HG03460 (cell line): ENCODE results near the gene ATP4A.

Experiments used
- ATAC-seq: cut with Tn5 transposase; IDR thresholded peaks from one replicate; pipeline ENCODE4 v1.9.1; 2021; ENCODE audit not compliant: unreplicated experiment

Gene ATP4A

DNA sequence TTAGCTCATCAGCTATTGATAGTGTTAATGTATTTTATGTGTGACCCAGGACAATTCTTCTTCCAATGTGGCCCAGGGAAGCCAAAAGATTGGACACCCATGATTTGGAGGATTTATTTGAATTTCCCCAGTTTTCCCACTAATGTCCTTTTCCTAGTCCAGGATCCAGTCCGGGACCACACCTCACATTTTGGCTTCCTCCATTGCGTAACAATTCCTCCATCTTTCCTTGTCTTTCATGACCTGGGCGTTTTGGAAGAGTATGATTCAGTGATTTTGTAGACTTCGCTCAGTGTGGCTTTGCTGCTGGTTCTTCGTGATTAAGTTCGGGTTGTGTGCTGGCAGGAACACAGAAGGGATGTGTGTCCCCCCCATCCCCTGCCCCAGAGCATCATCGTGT is 3.3 kb upstream of the ATP4A start:
- no peak for ATAC-seq

DNA sequence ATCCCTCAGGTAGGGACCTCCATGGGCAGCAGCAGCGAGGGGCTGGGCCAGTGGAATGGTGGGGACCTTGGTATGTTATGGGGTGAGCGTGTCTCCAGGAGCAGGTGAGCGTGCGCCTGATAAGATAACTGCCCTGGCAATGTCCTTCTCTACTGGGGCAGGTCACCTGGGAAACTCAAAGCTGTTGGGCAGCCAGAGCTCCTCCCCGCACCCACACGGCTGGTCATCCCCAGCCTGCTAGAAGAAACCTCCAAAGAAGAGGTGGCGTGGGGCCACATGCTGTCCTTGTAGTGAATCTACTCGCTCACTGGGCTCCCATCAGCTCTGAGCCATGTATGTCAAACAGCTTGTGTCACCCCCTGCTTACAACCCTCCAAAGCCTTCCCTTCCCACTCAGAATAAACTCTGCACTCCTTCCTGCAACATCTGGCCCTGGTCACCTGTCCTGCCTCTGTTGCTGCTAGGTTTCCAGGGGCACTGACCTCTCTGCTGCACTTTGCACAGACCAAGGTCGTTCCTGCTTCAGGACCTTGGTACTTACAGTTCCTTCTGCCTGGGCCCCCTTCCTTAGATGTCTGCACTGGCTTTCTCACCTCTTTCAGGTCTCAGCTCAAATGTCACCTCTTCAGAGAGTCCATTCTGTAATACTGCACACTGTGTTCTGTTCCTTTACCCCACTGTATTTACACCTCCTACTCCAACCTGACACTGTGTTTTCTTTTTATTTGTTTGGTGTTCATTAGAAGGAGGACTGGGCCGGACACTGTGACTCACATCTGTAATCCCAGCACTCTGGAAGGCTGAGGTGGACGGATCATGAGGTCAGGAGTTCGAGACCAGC is 1.8 kb upstream of the ATP4A start:
- ATAC-seq, result no peak

DNA sequence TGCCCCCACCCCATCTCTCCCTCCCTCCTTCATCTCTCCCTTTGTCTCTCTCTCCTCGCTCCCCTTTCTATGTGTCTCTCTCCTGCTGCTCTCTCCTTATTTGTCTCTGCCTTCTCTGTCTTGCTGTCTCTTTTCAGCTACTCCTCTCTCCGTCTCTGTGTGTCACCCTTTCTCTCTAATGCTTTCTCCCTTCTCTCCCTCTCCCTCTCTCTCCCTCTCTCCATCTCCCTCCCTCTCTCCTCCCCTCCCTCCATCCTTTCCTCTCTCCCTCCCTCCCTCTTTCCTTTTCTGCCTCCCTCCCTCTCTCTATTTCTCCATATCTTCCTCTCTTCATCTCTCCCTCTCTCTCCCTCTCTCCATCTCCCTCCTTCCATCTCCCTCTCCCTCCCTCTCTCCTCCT is 682 bp downstream of the ATP4A start:
- no peak for ATAC-seq

DNA sequence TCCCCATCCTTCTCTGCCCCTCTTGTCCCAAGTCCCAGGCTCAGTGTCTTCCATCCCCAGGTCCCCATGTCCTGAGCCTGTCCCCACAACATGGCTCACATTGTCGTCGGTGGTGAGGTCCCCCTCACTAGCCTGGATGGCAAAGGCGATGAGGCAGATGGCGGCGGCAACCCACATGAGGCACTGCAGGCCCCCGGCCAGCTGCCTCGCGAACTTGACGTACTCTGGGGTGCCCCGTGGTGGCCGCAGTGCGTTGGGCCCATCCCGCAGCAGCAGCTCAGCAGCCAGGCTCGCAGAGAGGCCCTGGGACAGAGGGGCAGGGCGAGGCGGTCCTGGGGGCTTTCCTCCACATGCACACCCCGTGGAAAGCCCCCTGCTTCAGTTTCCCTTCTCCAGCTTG is 1.1 kb downstream of the ATP4A start:
- no peak for ATAC-seq

DNA sequence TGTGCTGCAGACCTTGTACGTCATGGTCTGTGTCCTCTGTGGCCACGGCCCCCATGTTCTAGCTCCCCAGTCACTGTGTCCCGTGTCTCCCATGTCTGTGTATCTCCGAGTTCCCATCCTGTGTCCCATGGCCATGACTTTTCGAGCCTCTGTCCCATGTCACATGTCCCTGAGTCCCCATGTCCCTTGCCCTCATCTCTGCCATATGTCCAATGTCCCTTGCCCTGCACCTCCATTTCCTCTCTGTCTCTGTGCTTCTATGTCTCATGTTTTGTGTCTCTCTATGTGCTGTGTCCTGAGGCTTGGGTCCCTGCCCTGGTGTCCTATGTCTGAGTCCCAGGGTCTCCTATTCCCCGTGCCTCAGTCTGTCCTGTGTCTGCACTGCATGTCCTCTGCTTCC is 2.0 kb downstream of the ATP4A start:
- no peak for ATAC-seq

DNA sequence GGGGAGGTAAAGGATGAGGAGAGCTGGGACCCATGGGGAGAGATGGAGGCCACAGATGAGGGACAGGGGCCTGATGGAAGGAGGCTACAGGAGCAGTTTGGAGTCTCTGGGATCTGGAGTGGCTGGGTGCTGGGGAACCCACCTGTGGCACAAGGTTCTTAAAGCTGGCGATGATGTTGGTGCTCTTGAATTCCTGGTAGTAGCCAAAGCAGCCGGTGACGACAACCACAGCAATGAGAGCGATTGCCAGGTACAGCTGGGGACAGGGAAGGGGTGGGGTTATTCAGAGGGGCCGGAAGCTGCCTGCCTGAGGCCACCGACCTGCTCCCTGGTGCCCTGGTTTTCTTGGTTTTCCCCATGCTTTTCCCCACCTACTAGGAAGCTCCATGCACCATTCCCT is 2.8 kb downstream of the ATP4A start:
- ATAC-seq, result no peak

DNA sequence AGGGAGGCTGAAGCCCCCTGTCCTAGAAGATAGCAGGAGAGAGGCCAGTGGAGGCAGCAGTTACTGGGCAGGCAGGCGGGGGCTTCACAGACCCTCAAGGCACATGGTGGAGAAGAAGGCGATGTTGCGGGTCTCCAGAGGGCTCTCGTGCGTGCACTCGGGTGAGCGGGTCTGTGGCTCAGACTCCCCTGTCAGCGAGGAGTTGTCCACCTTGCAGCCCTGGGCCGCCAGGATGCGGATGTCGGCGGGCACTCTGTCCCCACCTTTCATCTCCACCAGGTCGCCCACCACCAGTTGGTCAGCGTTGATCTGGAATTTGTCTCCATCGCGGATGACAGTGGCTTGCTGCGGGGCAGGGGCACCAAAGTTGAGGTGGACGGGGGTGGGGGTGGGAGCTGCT is 3.2 kb downstream of the ATP4A start:
- no peak for ATAC-seq

DNA sequence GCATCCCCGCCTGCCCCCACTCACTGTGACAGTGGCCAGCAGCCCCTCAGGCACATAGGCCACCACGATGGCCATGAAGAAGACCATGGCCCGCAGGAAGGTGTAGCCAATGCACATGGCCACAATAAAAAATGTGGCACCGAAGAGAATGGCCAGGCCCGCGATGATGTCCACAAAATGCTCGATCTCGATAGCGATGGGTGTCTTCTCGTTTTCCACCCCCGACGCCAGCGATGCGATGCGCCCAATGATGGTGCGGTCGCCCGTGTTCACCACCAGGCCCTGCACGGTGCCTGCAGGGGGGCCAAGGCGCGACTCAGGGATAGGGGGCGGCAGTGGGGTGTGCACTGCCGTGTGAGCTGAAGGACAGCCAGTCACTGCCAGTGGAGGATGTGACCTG is 3.7 kb downstream of the ATP4A start:
- ATAC-seq, result no peak

DNA sequence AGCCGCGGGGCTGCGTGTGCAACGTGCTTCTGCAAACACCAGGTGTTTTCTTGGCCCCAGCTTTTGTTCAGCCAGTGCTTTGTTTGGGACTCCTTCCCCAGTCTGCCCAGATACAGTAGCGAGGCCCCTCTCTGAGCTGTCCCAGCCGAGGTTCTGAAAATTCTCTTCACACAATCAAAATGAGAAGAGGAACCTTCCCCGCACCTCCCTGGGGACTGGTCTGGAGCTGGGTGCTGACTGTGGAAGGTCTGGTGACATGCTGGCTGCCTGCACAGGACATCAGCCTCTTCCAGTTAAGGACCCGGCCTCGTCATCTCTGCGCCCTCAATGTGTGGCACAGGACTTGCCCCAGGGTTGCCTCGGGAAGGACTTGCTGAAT is 4.2 kb downstream of the ATP4A start:
- no peak for ATAC-seq

DNA sequence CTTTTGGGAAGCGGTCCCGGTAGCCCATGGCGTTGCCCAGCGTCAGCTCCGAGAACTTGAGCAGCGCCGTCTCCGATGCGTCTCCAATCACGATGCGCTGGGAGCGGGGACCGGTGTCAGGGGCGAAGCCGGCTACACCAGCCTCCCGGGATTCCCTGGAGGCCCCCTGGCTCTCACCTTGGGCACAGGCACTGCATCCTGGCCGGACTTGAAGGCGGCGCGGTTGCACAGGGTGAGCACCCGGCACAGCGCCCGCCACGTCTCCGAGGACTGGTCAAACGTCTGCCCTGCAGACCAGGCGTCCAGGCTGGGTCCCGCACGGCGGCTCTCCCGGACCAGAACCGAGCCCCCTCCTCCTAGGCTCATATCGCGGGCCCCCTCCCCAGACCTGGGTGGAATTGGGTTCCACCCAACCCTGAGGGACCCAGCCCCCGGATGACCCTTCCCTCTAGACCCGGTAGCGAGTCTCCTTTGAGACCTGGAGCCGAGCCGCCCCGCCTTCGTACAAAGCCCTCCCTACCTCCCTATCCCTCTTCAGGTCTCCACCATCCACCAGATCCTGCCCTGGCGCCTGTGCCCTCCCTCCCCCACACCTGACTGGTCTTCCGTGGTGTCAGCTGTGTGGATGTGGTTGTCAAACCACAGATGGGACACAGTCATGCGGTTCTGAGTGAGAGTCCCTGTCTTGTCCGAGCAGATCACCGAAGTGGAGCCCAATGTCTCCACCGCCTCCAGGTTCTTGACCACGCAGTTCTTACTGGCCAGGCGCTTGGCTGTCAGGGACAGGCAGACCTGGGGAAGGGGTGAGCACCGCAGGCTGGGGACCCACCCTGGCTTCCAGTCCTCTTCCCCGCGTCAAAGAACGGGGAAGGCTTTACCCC is 4.8 kb downstream of the ATP4A start:
- no peak for ATAC-seq

DNA sequence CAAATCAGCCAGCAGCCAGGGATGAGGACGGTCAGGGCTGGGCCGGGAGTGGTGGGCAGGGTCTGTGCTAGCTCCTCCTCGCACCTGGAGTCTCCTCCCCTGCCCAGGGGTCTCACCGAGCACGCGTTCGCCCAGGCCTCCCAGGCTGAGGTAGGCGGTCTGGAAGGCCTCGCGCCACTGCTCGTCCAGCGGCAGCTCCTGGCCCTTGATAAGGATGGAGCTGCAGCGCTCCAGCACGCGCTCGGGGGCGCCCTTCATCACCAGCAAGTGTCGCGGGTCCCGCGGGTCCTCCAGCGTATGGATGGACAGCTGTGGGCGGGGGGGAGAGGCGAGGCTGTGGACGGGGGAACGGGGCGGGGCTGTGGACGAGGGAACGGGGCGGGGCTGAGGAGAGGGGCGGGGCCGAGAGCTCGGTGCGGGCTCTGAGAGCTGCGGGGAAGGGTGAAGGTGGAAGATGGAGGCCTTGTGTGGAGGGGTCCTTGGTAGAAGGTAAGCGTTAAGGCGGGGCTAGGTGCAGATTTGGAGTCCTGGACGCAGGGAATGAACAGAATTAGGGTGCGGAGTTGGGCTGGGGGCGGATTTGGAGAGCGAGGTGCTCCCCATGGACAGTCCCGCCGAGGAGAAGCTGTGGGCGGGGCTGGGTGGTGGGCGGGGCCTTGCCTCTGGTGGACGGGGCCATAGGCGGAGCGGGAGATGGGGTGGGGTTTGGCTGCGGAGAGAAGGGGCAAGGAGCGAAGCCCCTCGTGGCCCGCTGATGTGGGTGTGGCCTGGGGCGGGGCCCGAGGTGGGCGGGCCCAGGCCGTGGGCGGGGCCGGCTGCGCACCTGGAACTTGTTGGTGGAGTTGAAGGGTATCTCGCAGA is 5.7 kb downstream of the ATP4A start:
- no peak for ATAC-seq

DNA sequence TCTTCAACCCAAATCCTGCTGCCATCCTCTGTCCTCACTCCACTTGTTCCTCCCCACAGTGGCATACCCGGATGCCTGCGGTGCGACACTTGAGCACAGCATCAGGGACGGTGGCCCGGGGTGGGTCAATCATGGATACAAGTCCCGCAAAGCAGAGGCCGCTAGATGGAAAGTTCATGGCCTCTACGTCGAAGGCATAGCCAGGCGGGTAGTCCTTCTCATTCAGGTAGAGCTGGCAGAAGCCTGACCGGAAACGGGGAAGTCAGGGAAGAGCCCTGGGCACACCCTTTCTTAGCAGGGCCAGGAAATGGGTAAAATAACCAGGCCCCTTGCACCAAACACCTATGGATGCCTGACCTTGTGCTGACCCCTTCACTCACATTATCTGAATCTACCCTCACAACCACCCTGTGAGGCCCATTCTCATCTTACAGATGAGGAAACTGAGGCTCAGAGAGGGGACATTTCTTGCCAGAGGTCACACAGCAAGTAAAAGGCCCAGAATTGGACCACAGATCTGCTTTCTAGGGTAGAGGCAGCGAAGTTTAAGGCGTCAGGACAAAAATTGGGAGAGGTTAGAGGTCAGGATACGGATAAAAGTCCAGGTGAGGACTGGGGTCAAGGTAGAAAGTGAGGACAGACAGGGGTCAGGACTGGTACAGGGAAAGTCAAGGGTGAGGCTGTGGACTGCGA is 6.5 kb downstream of the ATP4A start:
- no peak for ATAC-seq

DNA sequence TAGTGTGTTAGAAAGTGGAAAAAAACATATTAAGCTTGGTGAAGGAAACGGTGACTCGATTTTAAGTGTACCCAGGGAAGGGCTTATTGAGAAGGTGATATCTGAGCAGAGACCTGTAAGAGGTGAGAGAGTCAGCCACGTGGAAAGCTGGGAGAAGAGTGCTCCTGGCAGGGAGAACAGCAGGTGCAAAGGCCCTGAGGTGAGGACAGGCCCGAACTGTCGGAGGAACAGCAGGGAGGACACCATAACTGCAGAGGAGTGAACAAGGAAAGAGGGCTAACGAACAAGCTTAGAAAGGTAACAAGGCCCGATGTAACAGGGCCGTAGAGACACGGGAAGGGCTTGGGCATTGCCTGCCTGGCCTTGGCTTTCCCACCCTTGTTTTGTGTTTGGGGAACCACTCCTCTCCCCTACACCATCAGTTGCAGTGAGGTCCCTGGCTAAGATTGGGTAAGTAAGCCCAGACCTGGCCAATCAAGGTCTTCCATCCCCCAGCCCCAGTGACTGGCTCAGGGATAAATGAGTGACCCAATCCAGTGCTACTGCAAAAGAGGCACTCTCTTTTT is 7.3 kb downstream of the ATP4A start:
- ATAC-seq, result no peak

DNA sequence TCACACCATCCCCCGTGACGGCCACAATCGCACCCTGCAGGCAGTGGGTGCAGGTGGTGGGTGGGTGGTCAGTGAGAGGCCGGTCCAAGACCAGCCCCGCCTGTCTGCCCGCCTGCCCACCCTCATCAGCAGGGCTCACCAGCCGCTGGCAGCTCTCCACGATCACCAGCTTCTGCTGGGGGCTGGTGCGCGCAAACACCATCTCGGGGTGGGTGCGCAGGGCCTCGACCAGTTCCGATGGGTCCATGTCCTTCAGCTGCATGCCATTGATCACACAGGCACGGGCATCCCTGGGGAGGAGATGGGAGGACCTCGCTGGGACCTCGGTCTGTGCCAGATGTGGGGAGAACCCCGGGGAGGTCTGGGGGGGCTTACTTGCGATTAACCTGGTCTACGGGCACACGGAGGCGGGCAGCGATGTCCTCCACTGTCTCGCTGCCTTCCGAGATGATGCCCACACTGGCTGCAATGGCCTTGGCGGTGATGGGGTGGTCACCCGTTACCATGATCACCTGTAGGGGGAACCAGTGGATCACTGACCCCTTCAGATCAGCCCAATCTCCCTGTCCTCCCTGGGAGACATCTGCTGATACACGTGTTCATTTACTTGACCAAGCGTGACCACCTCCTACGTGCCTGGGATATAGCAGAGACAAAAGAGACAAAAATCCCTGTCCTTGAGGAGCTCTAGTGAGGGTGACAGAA is 8.0 kb downstream of the ATP4A start:
- ATAC-seq, result no peak

DNA sequence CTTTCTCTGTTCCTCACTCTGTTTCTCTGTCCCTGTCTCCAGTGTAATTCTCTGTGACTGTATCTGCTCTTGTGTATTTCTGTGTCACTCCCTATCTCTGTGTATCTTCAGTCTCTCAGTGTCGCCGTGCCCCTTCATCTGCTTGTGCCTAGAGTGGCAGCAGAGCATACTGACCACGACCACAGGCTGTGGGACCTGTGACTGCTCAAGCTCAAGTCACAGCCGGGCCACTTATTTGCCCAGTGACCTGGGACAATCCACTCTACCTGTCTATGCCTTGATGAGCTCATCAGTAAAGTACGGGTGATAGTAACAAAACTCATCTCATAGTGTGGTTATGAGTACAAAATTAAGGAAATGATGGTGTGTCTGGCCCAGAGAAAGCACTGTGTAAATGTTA is 9.4 kb downstream of the ATP4A start:
- no peak for ATAC-seq

DNA sequence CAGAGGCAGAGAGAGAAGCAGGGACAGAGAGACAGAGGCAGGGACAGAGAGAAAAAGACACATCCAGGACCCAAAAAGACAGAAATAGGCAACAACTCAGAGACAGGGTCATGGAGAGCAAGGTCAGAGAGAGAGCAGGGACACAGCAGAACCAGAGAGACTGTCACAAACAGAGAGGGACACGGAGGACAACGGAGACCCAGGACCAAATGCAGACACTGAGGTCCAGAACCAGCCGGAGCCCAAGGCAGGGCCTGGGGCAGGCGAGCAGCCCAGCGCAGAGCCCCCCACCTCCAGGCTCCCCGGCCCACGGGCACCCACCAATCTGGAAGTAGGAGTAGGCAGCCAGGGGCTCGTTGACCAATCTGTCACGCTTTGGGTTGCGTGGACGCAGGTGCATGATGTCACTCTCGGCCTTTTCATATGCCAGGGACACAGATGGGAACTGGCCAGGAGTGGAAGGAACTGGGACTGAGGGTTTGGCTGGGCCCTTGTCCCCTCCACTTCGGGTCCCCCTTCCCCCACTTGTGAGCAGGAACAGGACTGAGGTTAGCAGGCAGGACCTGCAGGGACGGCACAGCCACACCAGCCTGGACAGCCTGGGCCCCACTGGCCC is 10.0 kb downstream of the ATP4A start:
- ATAC-seq, result no peak

DNA sequence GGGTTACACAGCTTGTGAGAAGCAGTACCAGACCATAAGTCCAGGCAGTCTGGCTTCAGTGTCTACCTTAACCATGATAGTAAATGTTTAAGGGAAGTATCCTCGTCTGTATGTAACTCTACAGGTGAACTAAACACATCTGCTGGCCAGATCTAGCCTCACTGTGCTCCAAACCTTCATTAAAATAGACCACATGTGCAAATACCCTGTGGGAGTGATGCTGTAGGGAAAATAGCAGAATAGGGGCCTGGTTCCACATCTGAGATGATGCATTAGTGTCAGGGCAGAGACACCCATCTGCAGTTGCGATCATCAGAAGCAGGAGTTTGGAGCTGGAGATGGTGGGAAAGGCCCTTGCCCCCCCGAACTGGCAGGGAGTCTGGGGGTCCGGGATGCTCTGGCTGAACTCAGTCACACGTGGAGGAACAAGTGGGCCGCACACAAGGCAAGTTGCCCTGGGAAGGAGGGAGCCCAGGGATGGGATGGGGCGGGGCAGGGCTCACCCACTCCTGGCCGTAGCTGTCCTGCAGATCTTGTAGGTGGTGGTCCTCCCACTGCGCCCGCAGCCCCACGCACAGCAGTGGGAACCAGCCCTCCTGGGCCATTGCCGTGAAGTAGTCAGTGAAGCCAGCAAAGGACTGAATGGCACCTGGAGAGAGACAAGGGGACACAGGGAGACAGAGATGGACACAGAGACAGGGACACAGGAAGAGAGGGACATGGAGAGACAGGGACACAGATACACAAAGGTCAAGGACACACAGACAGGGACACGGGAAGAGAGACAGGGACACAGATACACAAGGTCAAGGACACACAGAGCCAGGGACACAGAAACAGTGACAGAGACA is 10.7 kb downstream of the ATP4A start:
- ATAC-seq, result no peak

DNA sequence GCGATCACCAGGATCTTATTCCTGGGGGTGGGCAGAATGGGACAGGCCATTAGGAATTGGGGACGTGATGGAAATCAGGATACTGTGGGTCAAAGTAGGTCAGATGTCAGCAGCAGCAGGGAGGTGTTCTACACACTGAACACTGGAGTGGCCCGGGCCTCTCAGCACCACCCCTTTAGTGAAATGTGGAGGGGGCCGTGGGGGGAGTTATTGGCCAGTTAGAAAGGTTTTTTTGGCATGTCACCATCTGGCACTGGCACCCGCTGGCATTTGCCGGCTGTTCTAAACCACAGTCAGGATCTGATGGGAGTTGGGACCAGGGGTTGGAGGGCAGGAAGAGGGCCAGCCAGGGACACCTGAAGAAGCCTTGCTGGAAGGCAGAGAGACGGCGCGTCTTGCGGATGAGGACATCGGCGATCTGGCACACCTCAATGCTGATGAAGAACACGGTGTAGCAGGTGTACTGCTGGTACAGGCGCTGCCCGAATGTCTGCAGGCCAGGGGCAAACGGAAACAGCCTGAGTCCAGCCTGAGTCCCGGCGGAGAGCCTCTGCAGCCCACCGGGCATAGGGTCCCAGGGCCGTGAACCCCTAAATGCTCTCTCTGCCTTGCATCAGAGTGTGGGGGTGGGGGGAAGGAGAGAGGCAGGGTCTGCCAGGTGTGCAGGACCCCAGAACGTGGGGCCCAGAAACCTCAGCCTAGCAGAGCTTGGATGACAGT is 12.2 kb downstream of the ATP4A start:
- no peak for ATAC-seq
